ENCODE measurements around the gene FBXO44.

Gene FBXO44

GRCh38 chr1:11708554-11709350 lies 54.1 kb downstream of the FBXO44 start:
- DNase-seq (ENCODE audit: low spot score): peak; percentile 41

DNA sequence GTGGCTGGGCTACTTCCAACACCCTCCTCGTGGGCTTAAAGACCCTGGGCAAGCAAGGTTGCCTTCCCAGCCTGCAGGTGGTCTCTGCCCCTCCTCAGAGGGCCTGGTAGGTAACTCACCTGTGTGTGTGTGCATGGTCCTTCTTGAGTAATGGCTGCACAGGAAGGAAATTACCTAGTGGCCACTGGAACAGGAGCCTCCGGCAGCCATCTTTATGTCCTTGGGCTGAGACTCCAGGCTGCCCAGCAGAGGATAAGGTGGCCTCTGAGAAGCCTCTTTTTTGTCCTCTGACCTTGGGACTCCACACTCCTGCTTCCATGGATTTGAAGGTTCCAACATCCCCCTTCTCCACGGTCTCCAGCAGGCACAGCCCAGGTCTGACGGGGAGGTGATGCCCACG lies 56.8 kb downstream of the FBXO44 start:
- DNase-seq (ENCODE audit: low spot score): no peak

GRCh38 chr1:11712285-11712684 lies 57.6 kb downstream of the FBXO44 start:
- no peak for DNase-seq (ENCODE audit: low spot score)
